Body of pancreas (tissue), 4 donors: ENCODE results near the gene APOA1. TPM values are rescaled to one million over a fixed set of nuclear protein-coding genes. Genes with fewer than 3 reads are reported as not detected.

Experiments
- ATAC-seq: fragments of 150-250 bp; one replicate; pipeline ENCODE4 v1.9.1; 2016
- DNase-seq, 4 donors: peaks; one replicate each; pipeline ENCODE4 v3.0.0-alpha.2; 2019
- H3K27ac ChIP-seq, 4 donors: fragments of 200-600 bp; sonication (generic); 1 replicate in 3 of 4; 2 replicates in 1 of 4; pipeline versions ENCODE4 v1.5.1 to v1.6.1; 2016 to 2019; ENCODE audit warnings: mild to moderate bottlenecking in 1 of 4, mixed read lengths in 1 of 4, moderate library complexity in 1 of 4
- H3K27me3 ChIP-seq, 2 donors: fragments of 200-600 bp; sonication (generic); one replicate each; pipeline ENCODE4 v1.6.0; 2016; ENCODE audit warnings: mild to moderate bottlenecking in 1 of 2
- H3K36me3 ChIP-seq, 2 donors: fragments of 200-600 bp; sonication (generic); replicated peaks in 1 of 2; 2 replicates each; pipeline ENCODE4 v1.5.1; 2016; ENCODE audit warnings: low read depth in 2 of 2; ENCODE audit not compliant: insufficient read depth in 1 of 2
- H3K4me1 ChIP-seq: fragments of 200-600 bp; sonication (generic); one replicate; pipeline ENCODE4 v1.6.0; 2016
- H3K4me3 ChIP-seq, 2 donors: fragments of 200-600 bp; sonication (generic); 1 replicate in 1 of 2; 2 replicates in 1 of 2; pipeline ENCODE4 v1.5.1; 2016 to 2019
- H3K9me3 ChIP-seq, 3 donors: fragments of 200-600 bp; sonication (generic); 1 replicate in 2 of 3; 2 replicates in 1 of 3; pipeline ENCODE4 v1.5.1; 2016
- POLR2A ChIP-seq, 3 donors: fragments of 450-650 bp; IDR thresholded peaks; one replicate each; pipeline ENCODE4 v1.6.1; 2016; ENCODE audit warnings: antibody characterized with exemption in 3 of 3, mild to moderate bottlenecking in 2 of 3
- WGBS, 2 donors: methylation state at CpG; one replicate each; pipeline ENCODE4 v1.1.5; 2017; 5-methylcytosine and 5-hydroxymethylcytosine counted together
- intact Hi-C: fragments of 100-400 bp; cut with DNase I; formaldehyde crosslinking; loops from one replicate; pipeline ENCODE4 v1.15.1; 2023
- total RNA-seq, 2 donors: library from RNA; depleted of rRNA; stranded (reverse); fragments of >200 nt; gene quantifications; one replicate each; pipeline ENCODE4 v1.1.0, GENCODE V29; 2016
- TF ChIP-seq, protein P1 (sequence below), 7 experiments: fragments of 450-650 bp in 4 of 7; fragments of 200-600 bp in 3 of 7; sonication (generic) in 3 of 7; IDR thresholded peaks; one replicate each; pipeline ENCODE4 v1.5.1; 2016 to 2019; ENCODE audit warnings: antibody characterized with exemption in 7 of 7

APOA1 gene
- total RNA-seq, 2 donors from 2014 or later = 1.0 to 16.8 TPM

- intact Hi-C loops = no loop called here
- 58 to 59% methylated on average over 5 of the region's 5 CpGs for WGBS, 2 donors
- Histone ChIP-seq H3K27me3 (no peaks in the 10 kb centered on the region), H3K9me3 (no peaks in the 10 kb centered on the region), H3K27ac (no peak overlapping the region), H3K4me1 (no peaks in the 10 kb centered on the region), H3K4me3 (no peak overlapping the region), H3K36me3 (peaks cover 0 to 4% of the 10 kb centered on the region in 2 donors)
- ATAC-seq = no peak
- no peak for DNase-seq
- TF ChIP-seq POLR2A (IDR thresholded peaks at IDR 0.05) = no peak
- TF ChIP-seq, protein P1, sequence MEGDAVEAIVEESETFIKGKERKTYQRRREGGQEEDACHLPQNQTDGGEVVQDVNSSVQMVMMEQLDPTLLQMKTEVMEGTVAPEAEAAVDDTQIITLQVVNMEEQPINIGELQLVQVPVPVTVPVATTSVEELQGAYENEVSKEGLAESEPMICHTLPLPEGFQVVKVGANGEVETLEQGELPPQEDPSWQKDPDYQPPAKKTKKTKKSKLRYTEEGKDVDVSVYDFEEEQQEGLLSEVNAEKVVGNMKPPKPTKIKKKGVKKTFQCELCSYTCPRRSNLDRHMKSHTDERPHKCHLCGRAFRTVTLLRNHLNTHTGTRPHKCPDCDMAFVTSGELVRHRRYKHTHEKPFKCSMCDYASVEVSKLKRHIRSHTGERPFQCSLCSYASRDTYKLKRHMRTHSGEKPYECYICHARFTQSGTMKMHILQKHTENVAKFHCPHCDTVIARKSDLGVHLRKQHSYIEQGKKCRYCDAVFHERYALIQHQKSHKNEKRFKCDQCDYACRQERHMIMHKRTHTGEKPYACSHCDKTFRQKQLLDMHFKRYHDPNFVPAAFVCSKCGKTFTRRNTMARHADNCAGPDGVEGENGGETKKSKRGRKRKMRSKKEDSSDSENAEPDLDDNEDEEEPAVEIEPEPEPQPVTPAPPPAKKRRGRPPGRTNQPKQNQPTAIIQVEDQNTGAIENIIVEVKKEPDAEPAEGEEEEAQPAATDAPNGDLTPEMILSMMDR (IDR thresholded peaks at IDR 0.05) = no peak
Measured at GRCh38 chr11:116852261-116853031, 15.0 kb upstream of the APOA1 start.

- ATAC-seq = no peak
- WGBS, 2 donors = 69 to 92% methylated on average over 7 of the region's 7 CpGs
Measured at GRCh38 chr11:116851626-116852025, 14.2 kb upstream of the APOA1 start.

DNA sequence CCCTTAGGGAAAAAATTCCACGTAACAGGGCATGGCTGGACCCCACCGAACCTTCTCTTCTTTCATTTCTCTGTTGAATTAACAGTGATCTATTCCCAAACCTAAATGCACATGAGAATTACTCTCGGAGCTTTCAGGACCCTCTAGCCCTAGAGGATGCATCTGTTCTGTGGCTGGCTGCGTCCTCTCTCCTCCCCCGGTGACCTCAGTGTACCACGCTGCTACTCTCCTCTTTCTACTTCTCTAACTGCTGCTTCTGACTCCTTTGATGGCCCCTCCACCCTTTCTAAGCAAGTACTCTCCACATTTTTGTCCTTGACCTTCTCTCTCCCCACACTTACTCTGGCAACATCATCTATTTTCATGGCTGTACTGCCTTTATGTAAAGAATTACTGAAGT lies 12.1 kb upstream of the APOA1 start:
- DNase-seq = no peak
- ATAC-seq = no peak
- 83 to 90% methylated on average over 6 of the region's 6 CpGs for WGBS, 2 donors
- Histone ChIP-seq H3K4me1 (no peaks in the 10 kb centered on the region), H3K4me3 (no peak overlapping the region), H3K27ac (no peak overlapping the region), H3K36me3 (peaks cover 9 to 19% of the 10 kb centered on the region in 2 donors), H3K27me3 (no peaks in the 10 kb centered on the region), H3K9me3 (no peaks in the 10 kb centered on the region)
- intact Hi-C loops = no loop called here
- TF ChIP-seq, protein P1 (IDR thresholded peaks at IDR 0.05) = no peak
- TF ChIP-seq POLR2A (IDR thresholded peaks at IDR 0.05) = no peak

More at GRCh38 chr11:116851626-116852025, 14.2 kb upstream of the APOA1 start:
- intact Hi-C loops = no loop called here
- H3K27ac ChIP-seq = no peak overlapping the region
- no peaks in the 10 kb centered on the region for H3K9me3 ChIP-seq
- peaks cover 1 to 9% of the 10 kb centered on the region in 2 donors for H3K36me3 ChIP-seq
- DNase-seq = no peak
- no peaks in the 10 kb centered on the region for H3K4me1 ChIP-seq
- TF ChIP-seq, protein P1 (IDR thresholded peaks at IDR 0.05) = no peak
- TF ChIP-seq POLR2A (IDR thresholded peaks at IDR 0.05) = no peak
- no peaks in the 10 kb centered on the region for H3K27me3 ChIP-seq
- no peak overlapping the region for H3K4me3 ChIP-seq

DNA sequence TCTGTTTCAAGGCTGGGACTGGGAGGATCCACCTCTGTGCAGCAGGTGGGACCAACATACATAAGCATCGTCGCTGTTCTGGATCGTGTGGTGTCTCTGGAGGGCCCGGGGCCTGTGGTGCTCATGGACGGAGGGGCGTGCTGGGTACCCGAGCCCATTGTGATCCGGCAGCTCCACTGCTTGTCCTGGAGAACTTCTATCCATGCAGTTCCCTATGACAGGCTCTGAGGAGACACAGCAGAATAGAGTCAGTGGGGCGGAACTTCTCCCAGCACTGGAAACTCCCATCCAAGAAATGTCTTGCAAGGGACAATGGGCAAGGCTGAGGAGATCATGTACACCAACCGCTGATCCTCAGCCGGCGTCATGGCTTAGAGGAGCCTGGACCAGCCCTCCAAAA lies 11.6 kb upstream of the APOA1 start:
- H3K27ac ChIP-seq = no peak overlapping the region
- intact Hi-C loops = no loop called here
- H3K9me3 ChIP-seq = no peaks in the 10 kb centered on the region
- H3K4me3 ChIP-seq = no peak overlapping the region
- TF ChIP-seq, protein P1 (IDR thresholded peaks at IDR 0.05) = no peak
- TF ChIP-seq POLR2A (IDR thresholded peaks at IDR 0.05) = no peak
- DNase-seq (no peak), ATAC-seq (no peak)
- H3K27me3 ChIP-seq = no peaks in the 10 kb centered on the region
- no peaks in the 10 kb centered on the region for H3K4me1 ChIP-seq
- H3K36me3 ChIP-seq = peaks cover 9 to 19% of the 10 kb centered on the region in 2 donors
- WGBS, 2 donors = 96 to 98% methylated on average over 12 of the region's 12 CpGs

- Histone ChIP-seq H3K4me3 (no peak overlapping the region), H3K4me1 (no peaks in the 10 kb centered on the region), H3K27ac (no peak overlapping the region), H3K9me3 (no peaks in the 10 kb centered on the region), H3K27me3 (no peaks in the 10 kb centered on the region), H3K36me3 (peaks cover 9 to 22% of the 10 kb centered on the region in 2 donors)
- ATAC-seq (no peak), DNase-seq (no peak)
- 83 to 90% methylated on average over 1 to 3 of the region's 4 CpGs for WGBS, 2 donors
- intact Hi-C loops = no loop called here
- TF ChIP-seq POLR2A (IDR thresholded peaks at IDR 0.05) = no peak
- TF ChIP-seq, protein P1 (IDR thresholded peaks at IDR 0.05) = no peak
Measured at GRCh38 chr11:116847612-116848011, 10.2 kb upstream of the APOA1 start.
